Pancreas (tissue), 10 donors: Measurements from ENCODE around the gene FAM174C. TPM values are rescaled to one million over a fixed set of nuclear protein-coding genes. Genes with fewer than 3 reads are reported as not detected.

Experiments
- ATAC-seq, 4 donors: fragments of 200-7000 bp; cut with Tn5 transposase; one replicate each; pipeline versions ENCODE4 v1.8.0 to v1.9.1; 2020; ENCODE audit warnings: mild to moderate bottlenecking in 4 of 4, moderate library complexity in 4 of 4
- DNase-seq, 6 donors: peaks; one replicate each; pipeline ENCODE4 v3.0.0-alpha.2; 2020
- FAIRE-seq: peaks from 2 replicates; lab custom pipeline; 2012; peaks lifted over from hg19 to GRCh38; lab: Jason Lieb, UNC
- H3K27ac ChIP-seq, 4 donors: fragments of 200-600 bp; sonication (generic); 1 replicate in 3 of 4; 2 replicates in 1 of 4; pipeline versions ENCODE4 v1.5.0 to v1.8.0; 2020
- H3K27me3 ChIP-seq, 4 donors: fragments of 200-600 bp; one replicate each; pipeline ENCODE4 v1.8.0; 2021
- H3K36me3 ChIP-seq, 3 donors: fragments of 200-600 bp; sonication (generic) in 1 of 3; one replicate each; pipeline versions ENCODE4 v1.5.0 to v1.8.0; 2020 to 2021
- H3K4me1 ChIP-seq, 3 donors: fragments of 200-600 bp; one replicate each; pipeline ENCODE4 v1.8.0; 2021
- H3K4me3 ChIP-seq, 4 donors: fragments of 200-600 bp; sonication (generic) in 2 of 4; one replicate each; pipeline versions ENCODE4 v1.5.0 to v1.8.0; 2020 to 2021
- H3K9me3 ChIP-seq, 4 donors: fragments of 200-600 bp; one replicate each; pipeline ENCODE4 v1.8.0; 2021
- CTCF ChIP-seq, 4 donors: fragments of 200-600 bp; sonication (generic) in 3 of 4; IDR thresholded peaks; one replicate each; pipeline versions ENCODE4 v1.5.0 to v1.8.0; 2021; ENCODE audit warnings: antibody characterized with exemption in 4 of 4
- WGBS, 2 donors: extraction: QIAGEN DNeasy Blood & Tissue Kit; methylation state at CpG; one replicate each; pipeline ENCODE4 v1.1.7; 2013; 5-methylcytosine and 5-hydroxymethylcytosine counted together
- intact Hi-C, 3 donors: fragments of 100-400 bp; cut with DNase I; formaldehyde crosslinking; loops; one replicate each; pipeline versions ENCODE4 v1.11.1 to v1.14.2; 2022
- polyA plus RNA-seq, 2 donors: library from polyadenylated mRNA; stranded (reverse); fragments of 200-250 nt; gene quantifications; one replicate each; pipeline ENCODE4 v1.2.3, GENCODE V29; 2013
- total RNA-seq, 6 donors: library from RNA; stranded (reverse); fragmentation: NEBNext Ultra II Directional in 4 of 6; extraction: Animal tissue kit (Norgen Biotek cat#: 25700) in 4 of 6; gene quantifications; one replicate each; pipeline versions ENCODE4 v1.2.1 to v1.2.4, GENCODE V29; 2021 to 2023
- donor health status: healthy with polysubstance abuse.
- donor health status: DM: no; HTN: no; CAD: no; lungs with moderate emphysema.
- donor health status: DM: no; HTN: no; CAD: no.
- donor health status: control.
- donor health status: control.
- donor health status: Bipolar disorder and iron deficiency.
- donor health status: DM: yes; HTN: yes; CAD: no.
- donor health status: DM: no; HTN: no; CAD: no.
- donor health status: DM: no; HTN: no; CAD: no.
- donor health status: DM: yes; HTN: yes; CAD: no.

FAM174C gene
- total and polyA plus RNA-seq, 8 donors, result 16.1 to 83.4 (median 25.4) TPM

- Histone ChIP-seq H3K36me3 (no peaks in the 10 kb centered on the region), H3K4me3 (no peak overlapping the region), H3K9me3 (no peaks in the 10 kb centered on the region), H3K27ac (no peak overlapping the region), H3K4me1 (peaks cover 0 to 6% (median 4%) of the 10 kb centered on the region in 3 donors), H3K27me3 (no peaks in the 10 kb centered on the region)
- DNase-seq (peak in 2 of 6 donors; percentile 45 to 77), FAIRE-seq (no peak), ATAC-seq (no peak)
- no peak for TF ChIP-seq CTCF (IDR thresholded peaks at IDR 0.05)
- intact Hi-C loops, result no loop called here
- 84 to 88% methylated on average over 51 to 53 of the region's 53 CpGs for WGBS, 2 donors
Measured at GRCh38 chr19:1280636-1281568, 5.6 kb downstream of the FAM174C start.

DNA sequence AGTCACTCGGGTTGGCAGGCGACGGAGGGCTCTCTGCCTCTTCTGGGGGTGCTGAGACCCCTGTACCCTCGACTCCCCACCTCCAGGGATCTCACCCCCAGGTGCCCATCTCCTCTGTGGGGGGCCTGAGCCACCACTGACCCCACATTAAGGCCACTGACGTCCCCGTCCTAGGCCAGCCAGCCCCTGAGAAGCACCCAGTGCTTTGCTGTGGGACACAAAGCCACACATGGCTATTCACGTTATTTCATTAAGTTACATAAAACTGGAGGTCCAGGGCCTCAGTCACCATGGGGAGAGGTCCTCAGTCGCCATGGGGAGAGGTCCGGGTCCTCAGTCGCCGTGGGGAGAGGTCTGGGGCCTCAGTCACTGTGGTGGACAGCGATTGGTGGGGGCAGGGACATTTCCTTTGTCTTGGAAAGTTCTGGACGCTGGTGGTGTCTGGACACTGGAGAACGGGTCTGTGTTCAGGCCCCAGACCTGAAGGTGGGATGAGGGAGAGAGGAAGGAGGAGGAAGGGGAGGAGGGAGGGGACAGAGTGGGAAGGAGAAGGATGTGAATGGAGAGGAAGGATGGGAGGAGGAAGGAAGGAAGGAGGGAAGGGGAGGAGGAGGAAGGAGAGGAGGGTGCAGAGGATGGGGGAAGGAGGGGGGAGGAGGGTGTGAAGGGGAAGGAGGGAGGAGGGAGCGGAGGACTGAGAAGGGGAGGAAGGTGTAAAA, 6.4 kb downstream of the FAM174C start:
- 56 to 57% methylated on average over 15 of the region's 15 CpGs for WGBS, 2 donors
- H3K4me1 ChIP-seq, result peaks cover 0 to under 1% (median under 1%) of the 10 kb centered on the region in 3 donors
- H3K9me3 ChIP-seq, result no peaks in the 10 kb centered on the region
- FAIRE-seq, result no peak
- no peak for ATAC-seq
- H3K4me3 ChIP-seq, result no peak overlapping the region
- intact Hi-C loops, result no loop called here
- no peaks in the 10 kb centered on the region for H3K36me3 ChIP-seq
- H3K27me3 ChIP-seq, result peaks cover 0 to 4% (median 0%) of the 10 kb centered on the region in 4 donors
- no peak for TF ChIP-seq CTCF (IDR thresholded peaks at IDR 0.05)
- peak in 1 of 6 donors; percentile 73 for DNase-seq
- H3K27ac ChIP-seq, result no peak overlapping the region

- intact Hi-C loops, result no loop called here
- DNase-seq, result peak in 2 of 6 donors; percentile 18 to 47
- no peak for TF ChIP-seq CTCF (IDR thresholded peaks at IDR 0.05)
- Histone ChIP-seq H3K36me3 (no peaks in the 10 kb centered on the region), H3K27ac (no peak overlapping the region), H3K4me3 (no peak overlapping the region), H3K4me1 (no peaks in the 10 kb centered on the region), H3K27me3 (peaks cover 0 to 13% (median 3%) of the 10 kb centered on the region in 4 donors), H3K9me3 (no peaks in the 10 kb centered on the region)
- WGBS, 2 donors, result 73 to 80% methylated on average over 17 to 18 of the region's 18 CpGs
- no peak for ATAC-seq
- no peak for FAIRE-seq
Measured at GRCh38 chr19:1282588-1283206, 7.4 kb downstream of the FAM174C start.

DNA sequence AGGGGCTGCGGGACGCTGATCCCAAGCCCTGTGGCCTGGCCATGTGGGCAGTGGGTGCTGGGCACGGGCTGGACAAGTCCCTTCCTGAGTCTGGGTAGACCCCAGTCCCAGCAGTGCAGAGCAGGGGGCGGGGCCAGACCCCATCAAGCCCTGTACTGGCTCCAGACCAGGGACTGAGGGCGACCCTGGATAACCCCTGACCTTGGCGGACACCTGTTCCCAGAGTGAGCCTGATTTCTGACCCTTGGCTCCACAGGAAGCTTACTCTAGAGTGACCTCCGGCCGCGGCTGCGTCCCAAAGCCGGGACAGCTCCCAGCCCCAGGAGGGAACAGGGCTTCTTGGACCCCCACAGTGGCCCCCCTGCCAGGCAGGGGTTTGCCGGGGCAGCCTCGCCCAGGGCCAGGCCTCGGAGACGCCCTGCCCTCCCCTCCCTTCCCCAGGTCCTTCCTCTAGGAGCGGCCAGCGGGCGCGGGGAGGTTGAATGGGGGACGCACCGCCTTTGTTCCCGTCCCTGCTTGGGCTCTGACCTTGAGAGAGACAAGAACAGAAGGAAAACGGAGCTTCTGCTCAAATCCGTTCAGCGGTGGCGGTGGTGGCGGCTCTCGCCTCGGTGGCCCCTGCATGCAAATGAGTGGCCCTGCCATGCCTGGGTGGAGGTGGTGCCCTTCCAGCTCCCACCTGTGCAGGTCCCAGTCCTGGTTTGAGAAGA, 8.0 kb downstream of the FAM174C start:
- H3K4me3 ChIP-seq, result no peak overlapping the region
- H3K27ac ChIP-seq, result no peak overlapping the region
- H3K9me3 ChIP-seq, result no peaks in the 10 kb centered on the region
- ATAC-seq (no peak), FAIRE-seq (no peak), DNase-seq (peak in 2 of 6 donors; percentile 48 to 73)
- no peaks in the 10 kb centered on the region for H3K4me1 ChIP-seq
- no peaks in the 10 kb centered on the region for H3K36me3 ChIP-seq
- H3K27me3 ChIP-seq, result peaks cover 0 to 15% (median 3%) of the 10 kb centered on the region in 4 donors
- intact Hi-C loops, result no loop called here
- no peak for TF ChIP-seq CTCF (IDR thresholded peaks at IDR 0.05)
- WGBS, 2 donors, result 61 to 62% methylated on average over 26 to 28 of the region's 29 CpGs
